IPS-NIHi11 (cell line): ENCODE results near the gene ZNF362.

Source experiments
- DNase-seq: peaks from one replicate; pipeline ENCODE4 v3.0.0; 2012; ENCODE audit warnings: mixed read lengths, low spot score

Gene ZNF362

GRCh38 chr1:33346927-33347649, 90.8 kb downstream of the ZNF362 start:
- DNase-seq, result no peak

- DNase-seq, result no peak
These were observed 91.3 kb downstream of the ZNF362 start for GRCh38 chr1:33347650-33347992.

GRCh38 chr1:33348194-33348593, 91.9 kb downstream of the ZNF362 start:
- no peak for DNase-seq

GRCh38 chr1:33348676-33349080, 92.4 kb downstream of the ZNF362 start:
- no peak for DNase-seq

- DNase-seq, result no peak
These were observed 92.9 kb downstream of the ZNF362 start for GRCh38 chr1:33349081-33349759.

- DNase-seq, result peak; percentile 97
These were observed 93.7 kb downstream of the ZNF362 start for GRCh38 chr1:33349778-33350610.
